BJ (cell line): ENCODE data around the gene STK16. TPM values are rescaled to one million over a fixed set of nuclear protein-coding genes. Genes with fewer than 3 reads are reported as not detected.
"Not testable (repeated sequence)": the region's sequence is repeated elsewhere in the genome, so short reads cannot be mapped to it uniquely, and the experiment has no call there.

Experiments
- CTCF ChIA-PET: fragments of 350-600 bp; formaldehyde crosslinking; extraction: SDS; loops from one replicate; lab custom pipeline; 2021; ENCODE audit warnings: antibody characterized with exemption, inconsistent platforms; lab: Yijun Ruan, JAX
- POLR2A ChIA-PET: fragments of 300-600 bp; sonication (Branson Sonifier 250); formaldehyde crosslinking; extraction: SDS; loops from one replicate; lab custom pipeline; 2021; ENCODE audit warnings: antibody characterized with exemption; lab: Charles Lee
- DNase-seq: peaks from one replicate; pipeline ENCODE4 v3.0.0-alpha.2; 2011; ENCODE audit warnings: low read depth
- H3K27me3 ChIP-seq: 2 replicates; pipeline ENCODE4 v1.6.0; 2011; ENCODE audit warnings: low read length; ENCODE audit not compliant: control insufficient read depth, insufficient read depth
- H3K36me3 ChIP-seq: 2 replicates; pipeline ENCODE4 v1.5.1; 2011; ENCODE audit warnings: low read length; ENCODE audit not compliant: control insufficient read depth, insufficient read depth
- H3K4me3 ChIP-seq: 2 replicates; pipeline ENCODE4 v1.5.1; 2011; ENCODE audit warnings: low read depth, mild to moderate bottlenecking, control low read depth, low read length
- polyA plus RNA-seq: library from polyadenylated mRNA; depleted of rRNA; stranded (reverse); fragments of >200 nt; gene quantifications from 2 replicates; pipeline ENCODE4 v1.2.3, GENCODE V29; 2011
- TF ChIP-seq, protein P1 (sequence below): IDR thresholded peaks from 2 replicates; pipeline ENCODE4 v1.5.1; 2011; ENCODE audit warnings: low read depth, mild to moderate bottlenecking, control low read depth, inconsistent platforms, low read length, moderate library complexity; ENCODE audit not compliant: insufficient read depth

Gene STK16
- polyA plus RNA-seq, 1 experiment = 64.2 TPM

- H3K36me3 ChIP-seq = peaks cover 26% of the 10 kb centered on the region
- CTCF ChIA-PET = interaction anchor here (0.6 to 20.7 kb wide), 5 partner anchors 4 to 125 kb away, joined by 3 to 403 read pairs (median 5); partner anchors contain the start of genes DNAJB2 and PTPRN
- TF ChIP-seq, protein P1, sequence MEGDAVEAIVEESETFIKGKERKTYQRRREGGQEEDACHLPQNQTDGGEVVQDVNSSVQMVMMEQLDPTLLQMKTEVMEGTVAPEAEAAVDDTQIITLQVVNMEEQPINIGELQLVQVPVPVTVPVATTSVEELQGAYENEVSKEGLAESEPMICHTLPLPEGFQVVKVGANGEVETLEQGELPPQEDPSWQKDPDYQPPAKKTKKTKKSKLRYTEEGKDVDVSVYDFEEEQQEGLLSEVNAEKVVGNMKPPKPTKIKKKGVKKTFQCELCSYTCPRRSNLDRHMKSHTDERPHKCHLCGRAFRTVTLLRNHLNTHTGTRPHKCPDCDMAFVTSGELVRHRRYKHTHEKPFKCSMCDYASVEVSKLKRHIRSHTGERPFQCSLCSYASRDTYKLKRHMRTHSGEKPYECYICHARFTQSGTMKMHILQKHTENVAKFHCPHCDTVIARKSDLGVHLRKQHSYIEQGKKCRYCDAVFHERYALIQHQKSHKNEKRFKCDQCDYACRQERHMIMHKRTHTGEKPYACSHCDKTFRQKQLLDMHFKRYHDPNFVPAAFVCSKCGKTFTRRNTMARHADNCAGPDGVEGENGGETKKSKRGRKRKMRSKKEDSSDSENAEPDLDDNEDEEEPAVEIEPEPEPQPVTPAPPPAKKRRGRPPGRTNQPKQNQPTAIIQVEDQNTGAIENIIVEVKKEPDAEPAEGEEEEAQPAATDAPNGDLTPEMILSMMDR = no peak
- no peak overlapping the region for H3K4me3 ChIP-seq
- no peaks in the 10 kb centered on the region for H3K27me3 ChIP-seq
- DNase-seq = no peak
- POLR2A ChIA-PET = no interaction called here
Observed at GRCh38 chr2:219284501-219285372, 39.5 kb downstream of the STK16 start.

- no peak for DNase-seq
- TF ChIP-seq, protein P1 = no peak
- ChIA-PET CTCF (interaction anchor here (1.6 to 20.7 kb wide), 3 partner anchors 4 to 115 kb away, joined by 3 to 403 read pairs (median 403); partner anchors contain the start of gene DNAJB2), POLR2A (no interaction called here)
- no peak overlapping the region for H3K4me3 ChIP-seq
- H3K27me3 ChIP-seq = no peaks in the 10 kb centered on the region
- H3K36me3 ChIP-seq = peaks cover 26% of the 10 kb centered on the region
Observed at GRCh38 chr2:219285373-219285735, 40.1 kb downstream of the STK16 start.

- ChIA-PET POLR2A (no interaction called here), CTCF (interaction anchor here (0.5 to 20.7 kb wide), 4 partner anchors 5 to 213 kb away, joined by 3 to 403 read pairs (median 204); partner anchors contain the start of gene DNAJB2)
- no peaks in the 10 kb centered on the region for H3K27me3 ChIP-seq
- DNase-seq = no peak
- H3K4me3 ChIP-seq = no peak overlapping the region
- H3K36me3 ChIP-seq = peaks cover 22% of the 10 kb centered on the region
- TF ChIP-seq, protein P1 = no peak
Observed at GRCh38 chr2:219285894-219286425, 40.7 kb downstream of the STK16 start.

GRCh38 chr2:219286436-219287115 is 41.3 kb downstream of the STK16 start:
- ChIA-PET CTCF (interaction anchor here (0.5 to 20.7 kb wide), 6 partner anchors 6 to 257 kb away, joined by 3 to 403 read pairs (median 4); partner anchors contain the start of gene DNAJB2), POLR2A (no interaction called here)
- Histone ChIP-seq H3K4me3 (no peak overlapping the region), H3K36me3 (peaks cover 19% of the 10 kb centered on the region), H3K27me3 (no peaks in the 10 kb centered on the region)
- TF ChIP-seq, protein P1 = no peak
- no peak for DNase-seq

DNA sequence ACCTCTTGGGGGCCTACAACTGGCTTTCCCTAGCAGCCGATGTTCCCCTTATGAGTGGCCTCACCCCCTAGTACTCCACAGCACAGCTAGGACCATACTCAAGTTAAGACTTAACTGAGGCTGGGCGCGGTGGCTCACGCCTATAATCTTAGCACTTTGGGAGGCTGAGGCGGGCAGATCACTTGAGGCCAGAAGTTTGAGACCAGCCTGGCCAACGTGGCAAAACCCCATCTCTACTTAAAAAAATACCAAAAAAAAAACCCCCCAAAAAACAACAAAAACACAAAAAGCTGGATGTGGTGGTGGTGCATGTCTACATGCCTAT is 41.8 kb downstream of the STK16 start:
- POLR2A ChIA-PET, DNase-seq, H3K27me3 ChIP-seq, H3K4me3 ChIP-seq: not testable (repeated sequence)
- CTCF ChIA-PET = interaction anchor here (0.9 to 20.7 kb wide), 4 partner anchors 6 to 257 kb away, joined by 3 to 403 read pairs (median 204); partner anchors contain the start of gene DNAJB2
- H3K36me3 ChIP-seq = peaks cover 17% of the 10 kb centered on the region
